SK-N-SH (cell line): Measurements from ENCODE around the gene SPTBN1. TPM values are rescaled to one million over a fixed set of nuclear protein-coding genes. Genes with fewer than 3 reads are reported as not detected.

Source experiments
- CTCF ChIA-PET: fragments of 300-600, 350-600 bp; formaldehyde crosslinking; extraction: SDS; loops from one replicate; lab custom pipeline; 2021; lab: Yijun Ruan, JAX
- POLR2A ChIA-PET: fragments of 350-600 bp; sonication (Branson Sonifier 250); formaldehyde crosslinking; extraction: SDS; loops from one replicate; lab custom pipeline; 2020; ENCODE audit warnings: antibody characterized with exemption, inconsistent platforms; lab: Yijun Ruan, JAX
- DNase-seq: peaks from one replicate; pipeline ENCODE4 v3.0.0; 2012
- H2AFZ ChIP-seq: fragments of 200-600 bp; sonication (generic); 2 replicates; pipeline ENCODE4 v1.8.1; 2016; ENCODE audit warnings: antibody characterized with exemption, mild to moderate bottlenecking, low read depth
- H3F3A ChIP-seq: fragments of 200-600 bp; sonication (generic); replicated peaks from 2 replicates; pipeline ENCODE3; 2016; ENCODE audit warnings: antibody characterized with exemption, mild to moderate bottlenecking; ENCODE audit not compliant: insufficient read depth
- H3K27ac ChIP-seq, 2 experiments: fragments of 200-500 bp in 1 of 2; fragments of 200-600 bp in 1 of 2; sonication (Bioruptor generic) in 1 of 2; sonication (generic), shearing (Covaris generic) in 1 of 2; 2 replicates each; pipeline versions ENCODE4 v1.5.1 to v1.6.1; 2014 to 2016; ENCODE audit warnings: low read depth in 2 of 2, inconsistent platforms in 1 of 2, low read length in 1 of 2, mild to moderate bottlenecking in 1 of 2, mixed read lengths in 1 of 2
- H3K27me3 ChIP-seq: fragments of 200-600 bp; sonication (generic), shearing (Covaris generic); 2 replicates; pipeline ENCODE4 v1.6.1; 2016; ENCODE audit warnings: mixed run types; ENCODE audit not compliant: insufficient read depth
- H3K36me3 ChIP-seq, 2 experiments: fragments of 200-500 bp in 1 of 2; fragments of 200-600 bp in 1 of 2; sonication (Bioruptor generic) in 1 of 2; sonication (generic) in 1 of 2; replicated peaks in 1 of 2; 2 replicates each; pipeline versions ENCODE3 to v1.5.1; 2014 to 2016; ENCODE audit warnings: low read length in 1 of 2, mild to moderate bottlenecking in 1 of 2; ENCODE audit not compliant: insufficient read depth in 2 of 2, control insufficient read depth in 1 of 2
- H3K4me1 ChIP-seq, 2 experiments: fragments of 200-500 bp in 1 of 2; fragments of 200-600 bp in 1 of 2; sonication (Bioruptor generic) in 1 of 2; sonication (generic), shearing (Covaris generic) in 1 of 2; 2 replicates each; pipeline versions ENCODE4 v1.5.1 to v1.6.1; 2014 to 2016; ENCODE audit warnings: low read depth in 1 of 2, low read length in 1 of 2, mixed run types in 1 of 2; ENCODE audit not compliant: insufficient read depth in 2 of 2, control insufficient read depth in 1 of 2
- H3K4me2 ChIP-seq: fragments of 200-600 bp; sonication (generic), shearing (Covaris generic); 2 replicates; pipeline ENCODE4 v1.6.1; 2017; ENCODE audit warnings: mixed run types
- H3K4me3 ChIP-seq, 2 experiments: fragments of 200-500 bp in 1 of 2; fragments of 200-600 bp in 1 of 2; sonication (Bioruptor generic) in 1 of 2; sonication (generic), shearing (Covaris generic) in 1 of 2; 2 replicates each; pipeline versions ENCODE4 v1.5.1 to v1.8.1; 2014 to 2016; ENCODE audit warnings: low read depth in 2 of 2, inconsistent platforms in 1 of 2, low read length in 1 of 2, mild to moderate bottlenecking in 1 of 2, mixed read lengths in 1 of 2, moderate library complexity in 1 of 2
- H3K79me2 ChIP-seq: fragments of 200-600 bp; sonication (generic); 2 replicates; pipeline ENCODE4 v1.8.1; 2017; ENCODE audit warnings: mild to moderate bottlenecking; ENCODE audit not compliant: insufficient read depth
- H3K9ac ChIP-seq: fragments of 200-600 bp; sonication (generic); 2 replicates; pipeline ENCODE4 v1.6.1; 2017; ENCODE audit warnings: mixed run types
- H3K9me2 ChIP-seq: fragments of 200-600 bp; sonication (generic); 2 replicates; pipeline ENCODE4 v1.6.1; 2017; ENCODE audit warnings: mixed run types
- H3K9me3 ChIP-seq: fragments of 200-600 bp; sonication (generic); 2 replicates; pipeline ENCODE4 v1.6.1; 2017; ENCODE audit warnings: mixed run types, mild to moderate bottlenecking, moderate library complexity
- H4K20me1 ChIP-seq: fragments of 200-600 bp; sonication (generic); 2 replicates; pipeline ENCODE4 v1.6.1; 2017; ENCODE audit warnings: mild to moderate bottlenecking, mixed run types; ENCODE audit not compliant: insufficient read depth
- CHD2 ChIP-seq: fragments of 150-350 bp; IDR thresholded peaks from 2 replicates; pipeline ENCODE4 v1.6.1; 2018; ENCODE audit warnings: low read length; ENCODE audit not compliant: partially characterized antibody
- CTCF ChIP-seq: fragments of 200-600 bp; sonication (generic); IDR thresholded peaks from 2 replicates; pipeline ENCODE4 v1.6.1; 2017; ENCODE audit warnings: antibody characterized with exemption, mild to moderate bottlenecking, moderate library complexity
- EZH2phosphoT487 ChIP-seq: fragments of 200-600 bp; sonication (generic); IDR thresholded peaks from 2 replicates; pipeline ENCODE4 v1.6.1; 2017; ENCODE audit warnings: low read depth, mixed run types, mild to moderate bottlenecking, antibody characterized with exemption, moderate library complexity, borderline replicate concordance
- FOXJ3 ChIP-seq: sonication (generic); formaldehyde crosslinking; IDR thresholded peaks from 2 replicates; pipeline ENCODE4 v1.5.1; 2020; ENCODE audit warnings: mild to moderate bottlenecking, missing genetic modification reagents
- FOXM1 ChIP-seq: IDR thresholded peaks from 2 replicates; pipeline ENCODE4 v1.4.0; 2012; ENCODE audit warnings: low read depth, mild to moderate bottlenecking
- GABPA ChIP-seq: IDR thresholded peaks from 2 replicates; pipeline ENCODE4 v1.4.0; 2012; ENCODE audit warnings: low read depth, mild to moderate bottlenecking
- JUND ChIP-seq: IDR thresholded peaks from 2 replicates; pipeline ENCODE4 v1.4.0; 2012
- MAX ChIP-seq: IDR thresholded peaks from 2 replicates; pipeline ENCODE4 v1.4.0; 2012; ENCODE audit warnings: low read depth
- MEF2A ChIP-seq: IDR thresholded peaks from 2 replicates; pipeline ENCODE4 v1.4.0; 2012; ENCODE audit warnings: low read depth, borderline replicate concordance
- MXI1 ChIP-seq: IDR thresholded peaks from 2 replicates; pipeline ENCODE4 v1.6.1; 2012; ENCODE audit warnings: mild to moderate bottlenecking, low read depth, low read length, improper control_type of control experiment
- NFIC ChIP-seq: IDR thresholded peaks from 2 replicates; pipeline ENCODE4 v1.4.0; 2012; ENCODE audit warnings: borderline replicate concordance
- POLR2AphosphoS5 ChIP-seq: IDR thresholded peaks from 2 replicates; pipeline ENCODE4 v1.6.1; 2012; ENCODE audit warnings: low read depth, low read length
- RXRA ChIP-seq: IDR thresholded peaks from 2 replicates; pipeline ENCODE4 v1.4.0; 2012; ENCODE audit warnings: low read depth, mild to moderate bottlenecking, borderline replicate concordance
- SIN3A ChIP-seq: IDR thresholded peaks from 2 replicates; pipeline ENCODE4 v1.6.1; 2012; ENCODE audit warnings: low read depth, mild to moderate bottlenecking, low read length, moderate library complexity, borderline replicate concordance
- TCF12 ChIP-seq: IDR thresholded peaks from 2 replicates; pipeline ENCODE4 v1.4.0; 2012
- TEAD4 ChIP-seq: IDR thresholded peaks from 2 replicates; pipeline ENCODE4 v1.4.0; 2012; ENCODE audit warnings: mild to moderate bottlenecking, borderline replicate concordance; ENCODE audit not compliant: insufficient read depth
- USF2 ChIP-seq: fragments of 150-350 bp; IDR thresholded peaks from 2 replicates; pipeline ENCODE4 v1.6.1; 2017; ENCODE audit warnings: antibody characterized with exemption, low read length, low read depth, borderline replicate concordance
- YY1 ChIP-seq: IDR thresholded peaks from 2 replicates; pipeline ENCODE4 v1.4.0; 2012; ENCODE audit warnings: low read depth, mild to moderate bottlenecking
- ZBTB33 ChIP-seq: IDR thresholded peaks from 2 replicates; pipeline ENCODE4 v1.4.0; 2012; ENCODE audit warnings: low read depth, borderline replicate concordance
- WGBS: methylation state at CpG from one replicate; pipeline ENCODE4 v1.1.6; 2017; ENCODE audit warnings: low lambda C conversion rate; 5-methylcytosine and 5-hydroxymethylcytosine counted together
- polyA plus RNA-seq, 3 experiments: library from polyadenylated mRNA; depleted of rRNA; stranded (reverse); fragments of >200 nt; gene quantifications; 2 replicates each; pipeline ENCODE4 v1.2.3, GENCODE V29; 2012
- TF ChIP-seq, protein P1 (sequence below): fragments of 150-350 bp; IDR thresholded peaks from 2 replicates; pipeline ENCODE4 v1.6.1; 2016; ENCODE audit warnings: mild to moderate bottlenecking, low read depth, low read length

Gene SPTBN1
- polyA plus RNA-seq, 1 of the 3 experiments (the other 2 are of a cell fraction): 29.1 TPM

GRCh38 chr2:54720563-54720962 lies 264.4 kb downstream of the SPTBN1 start:
- no peak for DNase-seq
- H3K4me3 ChIP-seq: no peak overlapping the region
- H3K9me3 ChIP-seq: no peaks in the 10 kb centered on the region
- TF ChIP-seq RXRA (no peak), EZH2phosphoT487 (no peak), GABPA (no peak), ZBTB33 (no peak), FOXJ3 (CRISPR knock-in tag) (no peak), JUND (no peak), MAX (no peak), TEAD4 (no peak), CHD2 (no peak), NFIC (no peak), CTCF (no peak), SIN3A (no peak), FOXM1 (no peak), MXI1 (no peak), TCF12 (no peak), YY1 (no peak), POLR2AphosphoS5 (no peak), MEF2A (no peak), USF2 (no peak)
- TF ChIP-seq, protein P1, sequence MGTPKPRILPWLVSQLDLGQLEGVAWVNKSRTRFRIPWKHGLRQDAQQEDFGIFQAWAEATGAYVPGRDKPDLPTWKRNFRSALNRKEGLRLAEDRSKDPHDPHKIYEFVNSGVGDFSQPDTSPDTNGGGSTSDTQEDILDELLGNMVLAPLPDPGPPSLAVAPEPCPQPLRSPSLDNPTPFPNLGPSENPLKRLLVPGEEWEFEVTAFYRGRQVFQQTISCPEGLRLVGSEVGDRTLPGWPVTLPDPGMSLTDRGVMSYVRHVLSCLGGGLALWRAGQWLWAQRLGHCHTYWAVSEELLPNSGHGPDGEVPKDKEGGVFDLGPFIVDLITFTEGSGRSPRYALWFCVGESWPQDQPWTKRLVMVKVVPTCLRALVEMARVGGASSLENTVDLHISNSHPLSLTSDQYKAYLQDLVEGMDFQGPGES: no peak
- no peaks in the 10 kb centered on the region for H3K79me2 ChIP-seq
- H4K20me1 ChIP-seq: no peaks in the 10 kb centered on the region
- no peak overlapping the region for H3K9ac ChIP-seq
- 65% methylated on average over 2 of the region's 2 CpGs for WGBS
- H2AFZ ChIP-seq: no peak overlapping the region
- ChIA-PET POLR2A (interaction anchor here (0.6 kb wide), 1 partner anchor 709 kb away, joined by 3 read pairs; no protein-coding TSS in a partner anchor), CTCF (interaction anchor here (0.6 kb wide), 1 partner anchor 198 kb away, joined by 3 read pairs; no protein-coding TSS in a partner anchor)
- peaks cover 0 to 5% of the 10 kb centered on the region in 2 experiments for H3K36me3 ChIP-seq
- H3K9me2 ChIP-seq: no peaks in the 10 kb centered on the region
- no peak overlapping the region for H3K4me2 ChIP-seq
- no peaks in the 10 kb centered on the region; the same call in 1 of the 2 replicates for H3K27me3 ChIP-seq
- peaks cover 0 to 5% of the 10 kb centered on the region in 2 experiments; a peak in 1 of 4 replicates for H3K4me1 ChIP-seq
- H3F3A ChIP-seq: no peaks in the 10 kb centered on the region
- H3K27ac ChIP-seq: no peak overlapping the region

Other genes with a start within 250 kb of the SPTBN1 start
- gene TSPYL6, start 200.1 kb upstream of the SPTBN1 start, polyA plus RNA-seq (2012; rRNA removed): not detected in 2 replicates